HG03521 (cell line): Measurements from ENCODE around the gene PARD3B.

Experiments used
- ATAC-seq: cut with Tn5 transposase; IDR thresholded peaks from one replicate; pipeline ENCODE4 v1.9.1; 2021; ENCODE audit warnings: mild to moderate bottlenecking, moderate library complexity; ENCODE audit not compliant: unreplicated experiment

The PARD3B gene

GRCh38 chr2:204933735-204934374 is 388.6 kb downstream of the PARD3B start:
- ATAC-seq = no peak

GRCh38 chr2:204944927-204945326 is 399.7 kb downstream of the PARD3B start:
- no peak for ATAC-seq

GRCh38 chr2:204945376-204945775 is 400.1 kb downstream of the PARD3B start:
- ATAC-seq = no peak

- ATAC-seq = no peak
Measured at GRCh38 chr2:204946892-204947291, 401.6 kb downstream of the PARD3B start.

GRCh38 chr2:204947405-204947804 is 402.1 kb downstream of the PARD3B start:
- ATAC-seq = no peak

- ATAC-seq = no peak
Measured at GRCh38 chr2:204948024-204948763, 402.9 kb downstream of the PARD3B start.

- ATAC-seq = no peak
Measured at GRCh38 chr2:204948822-204949221, 403.5 kb downstream of the PARD3B start.

GRCh38 chr2:204950695-204951346 is 405.5 kb downstream of the PARD3B start:
- ATAC-seq = no peak

GRCh38 chr2:204958371-204958770 is 413.1 kb downstream of the PARD3B start:
- no peak for ATAC-seq

- ATAC-seq = no peak
Measured at GRCh38 chr2:204964414-204964813, 419.1 kb downstream of the PARD3B start.

GRCh38 chr2:204966245-204966644 is 421.0 kb downstream of the PARD3B start:
- no peak for ATAC-seq

- ATAC-seq = no peak
Measured at GRCh38 chr2:204967199-204967960, 422.1 kb downstream of the PARD3B start.

- no peak for ATAC-seq
Measured at GRCh38 chr2:204971206-204971907, 426.1 kb downstream of the PARD3B start.

- ATAC-seq = no peak
Measured at GRCh38 chr2:204972161-204972560, 426.9 kb downstream of the PARD3B start.

- ATAC-seq = no peak
Measured at GRCh38 chr2:204972606-204973336, 427.5 kb downstream of the PARD3B start.

- no peak for ATAC-seq
Measured at GRCh38 chr2:204973616-204974015, 428.3 kb downstream of the PARD3B start.

GRCh38 chr2:204974487-204974886 is 429.2 kb downstream of the PARD3B start:
- ATAC-seq = no peak

GRCh38 chr2:204977914-204978313 is 432.6 kb downstream of the PARD3B start:
- ATAC-seq = no peak

GRCh38 chr2:204982303-204982702 is 437.0 kb downstream of the PARD3B start:
- ATAC-seq = no peak

GRCh38 chr2:204984518-204984917 is 439.2 kb downstream of the PARD3B start:
- ATAC-seq = no peak
